Activated B cell treated with CpG ODN at 0.5 μM for 24 hours (primary cell): ENCODE data around the gene PDZK1. TPM values are rescaled to one million over a fixed set of nuclear protein-coding genes. Genes with fewer than 3 reads are reported as not detected.
"Not testable (repeated sequence)": the region's sequence is repeated elsewhere in the genome, so short reads cannot be mapped to it uniquely, and the experiment has no call there.

Source experiments
- ATAC-seq: fragments of 200-7000 bp; cut with Tn5 transposase; one replicate; pipeline ENCODE4 v1.10.0; 2021; ENCODE audit warnings: low read depth, mild to moderate bottlenecking, moderate library complexity
- CTCF ChIA-PET: fragments of 350-600 bp; sonication (Branson Sonifier 250); formaldehyde crosslinking; loops from one replicate; lab custom pipeline; 2021; ENCODE audit warnings: antibody characterized with exemption; lab: Charles Lee
- POLR2A ChIA-PET: fragments of 350-600 bp; sonication (Branson Sonifier 250); formaldehyde crosslinking; loops from one replicate; lab custom pipeline; 2021; ENCODE audit warnings: antibody characterized with exemption; lab: Charles Lee
- DNase-seq: peaks from one replicate; pipeline ENCODE4 v3.0.0; 2022
- H3K27ac Mint-ChIP-seq: one replicate; pipeline ENCODE4 v1.8.0; 2020; ENCODE audit warnings: mixed read lengths
- H3K27me3 Mint-ChIP-seq: one replicate; pipeline ENCODE4 v1.8.0; 2021; ENCODE audit warnings: mixed read lengths
- H3K36me3 Mint-ChIP-seq: one replicate; pipeline ENCODE4 v1.8.0; 2021; ENCODE audit warnings: low read depth, mixed read lengths
- H3K4me1 Mint-ChIP-seq: one replicate; pipeline ENCODE4 v1.8.0; 2021; ENCODE audit warnings: mixed read lengths
- H3K4me3 Mint-ChIP-seq: one replicate; pipeline ENCODE4 v1.8.0; 2020; ENCODE audit warnings: mild to moderate bottlenecking, mixed read lengths
- H3K9me3 Mint-ChIP-seq: one replicate; pipeline ENCODE4 v1.8.0; 2020; ENCODE audit warnings: mixed read lengths
- CTCF ChIP-seq: fragments of 200-600 bp; IDR thresholded peaks from one replicate; pipeline ENCODE4 v1.8.0; 2022; ENCODE audit warnings: antibody characterized with exemption, mild to moderate bottlenecking
- intact Hi-C: fragments of 100-400 bp; cut with micrococcal nuclease; formaldehyde crosslinking; loops from one replicate; pipeline ENCODE4 v1.15.1; 2024
- total RNA-seq: library from RNA; stranded (reverse); gene quantifications from 2 replicates; pipeline ENCODE4 v1.2.3, GENCODE V29; 2022

Gene PDZK1
- total RNA-seq, 1 donor from 2014 or later = 0.13 TPM

DNA sequence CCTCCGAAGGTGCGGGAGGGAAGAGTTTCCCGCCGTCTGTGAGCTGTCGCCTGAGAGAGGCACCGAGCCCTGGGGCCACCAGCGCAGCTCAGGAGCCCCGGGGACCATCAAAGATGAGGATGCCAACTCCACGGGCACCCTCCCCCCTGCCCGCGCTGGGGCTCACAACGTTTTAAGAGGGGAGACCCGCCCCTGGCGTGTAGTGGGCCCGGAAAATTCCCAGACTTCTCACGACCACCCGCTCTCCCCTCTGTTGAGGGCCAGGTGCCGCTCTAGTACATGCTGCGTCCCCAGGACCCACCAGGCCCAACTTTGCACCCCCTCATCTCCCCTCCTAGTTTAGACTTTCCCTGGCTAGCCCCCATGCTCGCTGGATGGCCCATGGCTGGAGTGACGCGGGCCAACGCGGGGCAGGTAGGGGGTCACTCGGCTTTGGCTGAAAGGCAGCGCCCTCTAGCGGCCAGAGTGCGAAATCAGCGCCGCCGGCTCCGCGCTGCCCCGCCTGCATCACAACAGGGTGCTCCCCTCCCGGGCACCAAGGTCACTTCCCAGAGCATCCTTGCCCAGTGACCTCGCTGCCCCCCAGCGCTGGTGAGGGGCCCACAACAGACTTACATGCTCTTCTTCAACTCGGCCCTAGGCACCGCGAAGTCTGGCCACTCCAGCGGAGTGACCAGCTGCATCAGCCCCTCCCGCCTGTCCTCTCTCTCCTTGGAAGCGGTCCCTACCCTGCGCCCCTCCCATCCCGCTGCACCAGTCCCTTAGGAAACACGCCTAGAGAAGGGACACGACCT, 13.9 kb upstream of the PDZK1 start:
- POLR2A ChIA-PET = no interaction called here
- H3K36me3 Mint-ChIP-seq = no peaks in the 10 kb centered on the region
- intact Hi-C loops = loop anchor here (1.0 to 10.0 kb wide), 2 partner anchors 126 to 292 kb away; no protein-coding TSS in a partner anchor
- H3K4me3 Mint-ChIP-seq = peak overlapping the region; percentile 68
- H3K27ac Mint-ChIP-seq = no peak overlapping the region
- H3K9me3 Mint-ChIP-seq = no peaks in the 10 kb centered on the region
- CTCF ChIA-PET = interaction anchor here (1.1 to 1.8 kb wide), 3 partner anchors 12 to 242 kb away, joined by 3 to 5 read pairs (median 4); no protein-coding TSS in a partner anchor
- H3K4me1 Mint-ChIP-seq = peaks cover 12% of the 10 kb centered on the region
- peak; percentile 72 for TF ChIP-seq CTCF
- DNase-seq (peak; percentile 71), ATAC-seq (peak; percentile 88)
- peaks cover 18% of the 10 kb centered on the region for H3K27me3 Mint-ChIP-seq

- H3K9me3 Mint-ChIP-seq = no peaks in the 10 kb centered on the region
- peaks cover 18% of the 10 kb centered on the region for H3K27me3 Mint-ChIP-seq
- no peak for TF ChIP-seq CTCF
- ATAC-seq = no peak
- peaks cover 12% of the 10 kb centered on the region for H3K4me1 Mint-ChIP-seq
- no peak overlapping the region for H3K27ac Mint-ChIP-seq
- intact Hi-C loops = loop anchor here (10.0 kb wide), 1 partner anchor 126 kb away; no protein-coding TSS in a partner anchor
- no peaks in the 10 kb centered on the region for H3K36me3 Mint-ChIP-seq
- no peak overlapping the region for H3K4me3 Mint-ChIP-seq
- POLR2A ChIA-PET = no interaction called here
- CTCF ChIA-PET = interaction anchor here (1.1 to 1.8 kb wide), 3 partner anchors 12 to 243 kb away, joined by 3 to 5 read pairs (median 4); no protein-coding TSS in a partner anchor
- no peak for DNase-seq
These were observed 13.3 kb upstream of the PDZK1 start for GRCh38 chr1:145720556-145720877.

DNA sequence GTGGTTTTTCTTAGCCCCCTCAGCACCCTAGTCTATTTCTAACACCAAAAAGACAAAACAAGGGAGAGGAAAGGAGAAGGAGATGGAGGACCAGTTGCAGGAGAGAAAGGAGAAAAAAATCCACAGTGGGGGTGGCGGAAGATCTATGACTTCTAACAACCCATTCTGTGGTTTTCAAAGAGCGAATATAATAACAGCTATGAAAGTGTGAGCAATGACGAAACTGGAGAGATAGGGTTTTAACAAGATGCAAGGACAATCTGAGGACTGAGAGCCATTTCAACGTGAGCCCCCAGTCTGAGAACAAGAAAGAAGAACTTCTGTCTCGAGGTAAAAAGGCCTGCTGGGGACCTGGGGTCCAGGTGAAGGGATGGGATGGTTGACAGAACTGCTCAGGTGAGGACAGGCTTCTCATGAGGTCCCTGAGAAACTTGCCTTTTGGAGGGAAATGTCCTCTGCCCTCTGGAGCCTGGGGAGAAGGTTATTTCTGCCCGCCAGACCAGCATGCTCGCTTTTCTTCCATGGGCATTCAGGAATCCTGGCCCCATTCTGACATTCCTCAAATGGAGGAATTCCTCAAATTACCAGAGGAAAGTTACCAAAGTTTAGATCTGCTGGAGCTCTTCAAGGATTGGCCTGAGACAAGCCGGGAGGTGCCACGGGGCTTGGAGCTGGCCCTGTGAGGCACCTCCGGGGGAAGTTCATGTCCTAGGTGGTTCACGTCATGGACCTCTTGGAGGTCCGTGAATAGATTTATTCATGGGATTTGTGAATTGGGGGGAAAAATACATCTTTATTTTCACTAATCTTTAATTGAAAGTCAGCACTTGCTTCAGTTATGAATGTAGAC, 12.3 kb upstream of the PDZK1 start, which contains the start of gene CD160:
CD160 (plus strand) TSS at position 270 of the 850 bp plus-strand sequence. CDS start 8,829 bp downstream, outside the sequence.
- H3K36me3 Mint-ChIP-seq = no peaks in the 10 kb centered on the region
- TF ChIP-seq CTCF = no peak
- no peaks in the 10 kb centered on the region for H3K9me3 Mint-ChIP-seq
- ChIA-PET CTCF (interaction anchor here (1.6 to 1.8 kb wide), 2 partner anchors 11 to 17 kb away, joined by 4 to 5 read pairs; no protein-coding TSS in a partner anchor), POLR2A (no interaction called here)
- peaks cover 18% of the 10 kb centered on the region for H3K27me3 Mint-ChIP-seq
- H3K27ac Mint-ChIP-seq = no peak within 1 kb of the TSS
- intact Hi-C loops = loop anchor here (10.0 kb wide), 1 partner anchor 125 kb away; no protein-coding TSS in a partner anchor
- H3K4me1 Mint-ChIP-seq = peaks cover 12% of the 10 kb centered on the region
- DNase-seq (no peak), ATAC-seq (no peak)
- H3K4me3 Mint-ChIP-seq = no peak within 1 kb of the TSS

- intact Hi-C loops = not testable (repeated sequence)
These were observed 11.3 kb upstream of the PDZK1 start for GRCh38 chr1:145718465-145718864.

GRCh38 chr1:145717833-145718232, 10.7 kb upstream of the PDZK1 start:
- no peak for TF ChIP-seq CTCF
- DNase-seq = no peak
- H3K4me3 Mint-ChIP-seq = no peak overlapping the region
- peaks cover 18% of the 10 kb centered on the region for H3K27me3 Mint-ChIP-seq
- no peaks in the 10 kb centered on the region for H3K36me3 Mint-ChIP-seq
- no peaks in the 10 kb centered on the region for H3K9me3 Mint-ChIP-seq
- ATAC-seq = no peak
- POLR2A ChIA-PET = no interaction called here
- CTCF ChIA-PET = no interaction called here
- no peak overlapping the region for H3K27ac Mint-ChIP-seq
- intact Hi-C loops = no loop called here
- H3K4me1 Mint-ChIP-seq = peaks cover 12% of the 10 kb centered on the region

More at GRCh38 chr1:145718465-145718864, 11.3 kb upstream of the PDZK1 start:
- H3K36me3 Mint-ChIP-seq, H3K4me3 Mint-ChIP-seq, DNase-seq, ATAC-seq, H3K9me3 Mint-ChIP-seq, CTCF ChIA-PET, H3K27ac Mint-ChIP-seq: not testable (repeated sequence)
- Mint-ChIP-seq H3K27me3 (peaks cover 18% of the 10 kb centered on the region), H3K4me1 (peaks cover 12% of the 10 kb centered on the region)
- POLR2A ChIA-PET = interaction anchor here (0.7 kb wide), 1 partner anchor 302 kb away, joined by 7 read pairs; no protein-coding TSS in a partner anchor
